Measurements from ENCODE around the gene ABLIM1. TPM values are rescaled to one million over a fixed set of nuclear protein-coding genes. Genes with fewer than 3 reads are reported as not detected.

Gene ABLIM1
- total and polyA plus RNA-seq, 8 donors = 52.7 to 195 (median 65.5) TPM

DNA sequence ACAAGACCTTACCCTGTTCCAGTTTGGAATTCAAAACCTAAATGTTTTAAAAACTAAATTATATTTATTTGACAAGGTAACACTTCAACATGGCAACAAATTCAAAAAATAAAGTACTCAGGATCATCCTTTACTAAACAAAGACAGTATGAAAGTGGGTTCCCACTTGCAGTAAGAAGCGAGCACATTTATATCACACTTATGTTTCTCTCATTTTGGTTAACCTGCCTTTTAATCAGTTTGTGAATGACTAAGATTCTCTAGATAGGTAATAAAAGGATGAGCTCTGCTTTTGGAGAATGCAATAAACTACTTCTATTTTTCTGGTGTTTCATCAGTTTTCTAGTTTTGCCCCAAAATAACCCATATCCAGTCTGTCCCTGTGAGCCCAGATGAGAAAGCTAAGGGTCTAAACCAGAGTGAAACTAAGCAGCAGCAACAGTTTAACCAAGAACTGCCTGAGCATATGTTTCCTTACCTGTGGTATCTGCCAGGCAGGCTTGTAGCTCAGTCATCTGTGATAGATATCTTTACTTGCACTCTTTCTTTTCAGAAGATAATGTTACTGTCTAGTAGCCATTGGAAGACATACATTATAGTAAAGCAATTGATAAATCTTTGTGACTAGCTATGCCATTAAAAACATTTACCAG lies 64.1 kb downstream of the ABLIM1 start:
- DNase-seq (no peak), ATAC-seq (no peak)
- intact Hi-C loops (cut with DNase I) = no loop called here
- Histone ChIP-seq H3K36me3 (no peaks in the 10 kb centered on the region), H3K27me3 (no peaks in the 10 kb centered on the region), H3K4me3 (no peak overlapping the region), H3K9me3 (no peaks in the 10 kb centered on the region), H3K4me1 (no peaks in the 10 kb centered on the region), H3K27ac (no peak overlapping the region)
- TF ChIP-seq, protein P1, sequence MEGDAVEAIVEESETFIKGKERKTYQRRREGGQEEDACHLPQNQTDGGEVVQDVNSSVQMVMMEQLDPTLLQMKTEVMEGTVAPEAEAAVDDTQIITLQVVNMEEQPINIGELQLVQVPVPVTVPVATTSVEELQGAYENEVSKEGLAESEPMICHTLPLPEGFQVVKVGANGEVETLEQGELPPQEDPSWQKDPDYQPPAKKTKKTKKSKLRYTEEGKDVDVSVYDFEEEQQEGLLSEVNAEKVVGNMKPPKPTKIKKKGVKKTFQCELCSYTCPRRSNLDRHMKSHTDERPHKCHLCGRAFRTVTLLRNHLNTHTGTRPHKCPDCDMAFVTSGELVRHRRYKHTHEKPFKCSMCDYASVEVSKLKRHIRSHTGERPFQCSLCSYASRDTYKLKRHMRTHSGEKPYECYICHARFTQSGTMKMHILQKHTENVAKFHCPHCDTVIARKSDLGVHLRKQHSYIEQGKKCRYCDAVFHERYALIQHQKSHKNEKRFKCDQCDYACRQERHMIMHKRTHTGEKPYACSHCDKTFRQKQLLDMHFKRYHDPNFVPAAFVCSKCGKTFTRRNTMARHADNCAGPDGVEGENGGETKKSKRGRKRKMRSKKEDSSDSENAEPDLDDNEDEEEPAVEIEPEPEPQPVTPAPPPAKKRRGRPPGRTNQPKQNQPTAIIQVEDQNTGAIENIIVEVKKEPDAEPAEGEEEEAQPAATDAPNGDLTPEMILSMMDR (IDR thresholded peaks at IDR 0.05) = no peak

DNA sequence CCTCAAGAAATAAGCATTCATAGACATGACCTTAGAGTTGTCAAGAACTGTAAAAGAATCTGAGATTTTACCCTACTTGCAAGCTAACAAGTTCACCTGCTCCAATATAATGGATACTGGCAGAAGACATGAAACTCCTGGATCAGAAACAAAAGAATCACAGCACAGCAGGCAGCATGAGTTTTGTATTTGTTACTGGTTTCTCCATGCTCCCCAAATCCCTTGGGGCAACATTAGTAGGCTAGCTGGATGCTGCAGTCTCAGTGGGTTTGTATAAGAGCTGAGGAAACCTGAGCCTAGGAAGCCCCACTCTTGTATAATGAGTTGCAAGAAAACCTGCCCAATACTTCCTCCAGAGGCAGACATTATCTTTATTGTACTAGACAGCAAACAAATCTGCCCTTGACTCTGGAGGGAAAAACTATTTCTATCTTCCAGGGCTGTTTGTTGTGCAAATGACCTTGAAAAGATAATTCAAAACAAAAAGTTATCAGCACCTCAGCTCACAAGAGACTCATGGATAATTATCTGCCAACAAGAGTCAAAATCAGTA lies 64.8 kb downstream of the ABLIM1 start:
- no peak for ATAC-seq
- TF ChIP-seq, protein P1 (IDR thresholded peaks at IDR 0.05) = no peak
- H3K9me3 ChIP-seq = no peaks in the 10 kb centered on the region
- H3K27me3 ChIP-seq = no peaks in the 10 kb centered on the region
- H3K4me1 ChIP-seq = no peaks in the 10 kb centered on the region
- no peak for DNase-seq
- H3K4me3 ChIP-seq = no peak overlapping the region
- intact Hi-C loops (cut with DNase I) = no loop called here
- no peak overlapping the region for H3K27ac ChIP-seq
- no peaks in the 10 kb centered on the region for H3K36me3 ChIP-seq

DNA sequence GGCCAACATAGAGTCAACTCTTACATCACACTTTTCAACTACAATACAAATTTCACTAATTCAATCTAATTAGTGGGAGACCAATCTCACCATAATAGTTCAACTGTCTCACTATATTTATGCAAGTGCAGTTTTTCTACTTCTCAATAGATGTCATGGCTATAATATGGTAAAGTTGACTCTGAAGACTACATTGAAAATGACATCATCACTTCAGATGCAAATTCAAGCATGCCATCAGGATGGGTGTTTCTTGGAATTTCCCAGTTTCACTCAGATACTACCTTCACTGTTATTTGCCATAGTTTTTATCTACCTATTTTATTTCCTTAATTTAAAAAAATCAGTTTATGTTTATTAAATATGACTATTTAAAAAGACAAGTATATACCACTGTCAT lies 67.1 kb downstream of the ABLIM1 start:
- intact Hi-C loops (cut with DNase I) = no loop called here
- no peak for DNase-seq
- no peak overlapping the region for H3K27ac ChIP-seq

DNA sequence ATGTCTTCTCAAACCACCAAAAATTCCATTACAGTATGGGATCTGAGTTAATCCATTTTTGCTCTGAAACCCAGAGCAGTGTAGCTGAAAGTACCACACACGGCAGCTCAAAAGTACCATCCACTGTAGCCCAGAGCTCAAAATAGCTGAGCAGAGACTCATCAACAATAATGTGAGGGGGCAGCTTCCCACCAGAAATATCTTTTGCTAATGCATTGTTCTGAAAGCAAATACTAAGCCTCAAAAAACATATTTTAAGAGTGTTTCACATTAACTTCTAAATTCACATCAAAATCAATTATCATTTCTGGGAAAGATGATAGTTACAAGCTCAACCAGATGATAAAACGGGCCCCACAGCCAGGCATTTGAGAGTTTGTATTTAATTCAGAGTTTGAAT lies 73.7 kb downstream of the ABLIM1 start:
- H3K4me1 ChIP-seq = no peaks in the 10 kb centered on the region
- no peak overlapping the region for H3K4me3 ChIP-seq
- H3K27ac ChIP-seq = no peak overlapping the region
- intact Hi-C loops (cut with DNase I) = no loop called here
- H3K27me3 ChIP-seq = no peaks in the 10 kb centered on the region
- H3K36me3 ChIP-seq = no peaks in the 10 kb centered on the region
- H3K9me3 ChIP-seq = no peaks in the 10 kb centered on the region
- TF ChIP-seq, protein P1 (IDR thresholded peaks at IDR 0.05) = no peak
- no peak for DNase-seq
- no peak for ATAC-seq

More for the DNA sequence above, 67.1 kb downstream of the ABLIM1 start:
- Histone ChIP-seq H3K4me3 (no peak overlapping the region), H3K4me1 (no peaks in the 10 kb centered on the region), H3K9me3 (no peaks in the 10 kb centered on the region), H3K27me3 (no peaks in the 10 kb centered on the region), H3K36me3 (no peaks in the 10 kb centered on the region)
- ATAC-seq = no peak
- TF ChIP-seq, protein P1 (IDR thresholded peaks at IDR 0.05) = no peak

DNA sequence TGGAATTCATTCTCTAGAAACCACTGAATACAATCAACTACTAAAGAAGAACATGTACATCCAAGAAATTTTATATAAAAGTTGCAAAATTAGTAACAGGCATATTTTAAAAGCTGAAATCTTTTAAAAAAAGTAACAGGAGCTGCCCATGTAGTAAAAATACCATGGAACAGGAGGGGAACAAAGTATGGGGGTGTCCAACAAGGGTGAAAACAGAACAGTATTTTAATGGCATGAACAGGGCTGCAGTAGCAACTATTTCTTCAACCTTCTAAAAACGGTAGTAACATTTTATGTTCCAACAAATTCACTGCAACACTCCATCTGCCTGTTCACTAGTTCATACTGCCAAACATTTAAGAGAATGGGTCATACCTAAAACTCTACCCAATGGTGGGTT lies 77.0 kb downstream of the ABLIM1 start:
- H3K36me3 ChIP-seq = no peaks in the 10 kb centered on the region
- peaks cover 0 to 2% of the 10 kb centered on the region in 2 donors for H3K4me1 ChIP-seq
- H3K27me3 ChIP-seq = no peaks in the 10 kb centered on the region
- intact Hi-C loops (cut with DNase I) = no loop called here
- no peak overlapping the region for H3K27ac ChIP-seq
- DNase-seq (no peak), ATAC-seq (no peak)
- TF ChIP-seq, protein P1 (IDR thresholded peaks at IDR 0.05) = no peak
- H3K9me3 ChIP-seq = no peaks in the 10 kb centered on the region
- H3K4me3 ChIP-seq = no peak overlapping the region

Data from left lung (tissue), 10 donors.